H9 (cell line): Measurements from ENCODE around the gene SYT17. TPM values are rescaled to one million over a fixed set of nuclear protein-coding genes. Genes with fewer than 3 reads are reported as not detected.

Experiments used
- DNase-seq: peaks from one replicate; pipeline ENCODE4 v3.0.0-alpha.2; 2017
- H2AFZ ChIP-seq: one replicate; pipeline ENCODE4 v1.6.1; 2013; ENCODE audit warnings: mild to moderate bottlenecking, low read length, control low read depth, moderate library complexity
- H2AK5ac ChIP-seq: 2 replicates; pipeline ENCODE4 v1.6.1; 2013; ENCODE audit warnings: low read length, control low read depth, mixed read lengths; ENCODE audit not compliant: insufficient read length
- H2BK120ac ChIP-seq: one replicate; pipeline ENCODE4 v1.6.1; 2013; ENCODE audit warnings: low read depth, mild to moderate bottlenecking, low read length, control low read depth, inconsistent platforms; ENCODE audit not compliant: poor library complexity, severe bottlenecking
- H2BK12ac ChIP-seq: 2 replicates; pipeline ENCODE4 v1.6.1; 2013; ENCODE audit warnings: low read length, control low read depth, mixed read lengths, low read depth; ENCODE audit not compliant: insufficient read length
- H2BK15ac ChIP-seq: 2 replicates; pipeline ENCODE4 v1.6.1; 2013; ENCODE audit warnings: low read depth, low read length, control low read depth
- H2BK20ac ChIP-seq: one replicate; pipeline ENCODE4 v1.6.1; 2013; ENCODE audit warnings: low read depth, mild to moderate bottlenecking, low read length, control low read depth, inconsistent platforms; ENCODE audit not compliant: poor library complexity, severe bottlenecking
- H2BK5ac ChIP-seq: 2 replicates; pipeline ENCODE4 v1.6.1; 2013; ENCODE audit warnings: low read length, control low read depth, mixed read lengths; ENCODE audit not compliant: insufficient read length
- H3K14ac ChIP-seq: 2 replicates; pipeline ENCODE4 v1.6.1; 2013; ENCODE audit warnings: low read length, control low read depth; ENCODE audit not compliant: insufficient read depth
- H3K18ac ChIP-seq: 2 replicates; pipeline ENCODE4 v1.6.1; 2013; ENCODE audit warnings: low read depth, mild to moderate bottlenecking, mixed read lengths, low read length, control low read depth; ENCODE audit not compliant: insufficient read length
- H3K23ac ChIP-seq: 2 replicates; pipeline ENCODE4 v1.6.1; 2013; ENCODE audit warnings: low read length, control low read depth, mixed read lengths, low read depth; ENCODE audit not compliant: insufficient read length
- H3K23me2 ChIP-seq: 2 replicates; pipeline ENCODE4 v1.6.1; 2013; ENCODE audit warnings: low read depth, mild to moderate bottlenecking, mixed read lengths, low read length, control low read depth; ENCODE audit not compliant: insufficient read length, poor library complexity, severe bottlenecking
- H3K27ac ChIP-seq: 2 replicates; pipeline ENCODE4 v1.5.1; 2013; ENCODE audit warnings: low read length, control low read depth, mixed read lengths, low read depth; ENCODE audit not compliant: insufficient read length
- H3K27me3 ChIP-seq: 2 replicates; pipeline ENCODE4 v1.6.1; 2013; ENCODE audit warnings: low read length, control low read depth, inconsistent platforms; ENCODE audit not compliant: insufficient read depth
- H3K4ac ChIP-seq: 2 replicates; pipeline ENCODE4 v1.6.1; 2013; ENCODE audit warnings: low read depth, mild to moderate bottlenecking, control low read depth, inconsistent platforms, low read length, moderate library complexity
- H3K4me1 ChIP-seq: 2 replicates; pipeline ENCODE4 v1.6.1; 2013; ENCODE audit warnings: low read length, control low read depth, inconsistent platforms; ENCODE audit not compliant: insufficient read depth
- H3K4me2 ChIP-seq: 2 replicates; pipeline ENCODE4 v1.6.1; 2013; ENCODE audit warnings: low read length, control low read depth, mixed read lengths; ENCODE audit not compliant: insufficient read length, insufficient read depth
- H3K56ac ChIP-seq: 2 replicates; pipeline ENCODE4 v1.6.1; 2013; ENCODE audit warnings: low read depth, mild to moderate bottlenecking, mixed read lengths, low read length, control low read depth; ENCODE audit not compliant: insufficient read length
- H3K79me1 ChIP-seq: 2 replicates; pipeline ENCODE4 v1.6.1; 2013; ENCODE audit warnings: low read depth, mild to moderate bottlenecking, moderate library complexity, low read length, control low read depth, inconsistent platforms; ENCODE audit not compliant: insufficient read depth, poor library complexity, severe bottlenecking
- H3K79me2 ChIP-seq: 2 replicates; pipeline ENCODE4 v1.6.1; 2013; ENCODE audit warnings: low read length, control low read depth, inconsistent platforms; ENCODE audit not compliant: insufficient read depth
- H3K9ac ChIP-seq: 2 replicates; pipeline ENCODE4 v1.6.1; 2013; ENCODE audit warnings: low read length, control low read depth, mixed read lengths; ENCODE audit not compliant: insufficient read length; ENCODE audit errors: extremely low read depth
- H3K9me3 ChIP-seq: one replicate; pipeline ENCODE4 v1.6.1; 2013; ENCODE audit warnings: low read depth, low read length, inconsistent platforms; ENCODE audit not compliant: control insufficient read depth
- H3T11ph ChIP-seq: one replicate; pipeline ENCODE4 v1.6.1; 2013; ENCODE audit warnings: mild to moderate bottlenecking, low read length, control low read depth, inconsistent platforms
- H4K20me1 ChIP-seq: one replicate; pipeline ENCODE4 v1.6.1; 2013; ENCODE audit not compliant: control insufficient read depth, insufficient read length, insufficient read depth
- H4K5ac ChIP-seq: 2 replicates; pipeline ENCODE4 v1.6.1; 2013; ENCODE audit warnings: low read depth, mild to moderate bottlenecking, mixed read lengths, low read length, control low read depth; ENCODE audit not compliant: insufficient read length
- H4K8ac ChIP-seq: replicated peaks from 2 replicates; pipeline ENCODE4 v1.6.1; 2013; ENCODE audit warnings: low read length, control low read depth, mixed read lengths, low read depth; ENCODE audit not compliant: insufficient read length
- H4K91ac ChIP-seq: 2 replicates; pipeline ENCODE4 v1.6.1; 2013; ENCODE audit warnings: low read depth, mild to moderate bottlenecking, moderate library complexity, mixed read lengths, low read length, control low read depth; ENCODE audit not compliant: insufficient read length
- H3K27ac Mint-ChIP-seq, 3 experiments: 2 replicates in 2 of 3; 3 replicates in 1 of 3; pipeline ENCODE4 v1.8.0; 2020 to 2021; ENCODE audit warnings: mixed read lengths in 3 of 3, mild to moderate bottlenecking in 1 of 3, moderate library complexity in 1 of 3
- H3K27me3 Mint-ChIP-seq: 2 replicates; pipeline ENCODE4 v1.8.0; 2021; ENCODE audit warnings: low read depth, mild to moderate bottlenecking, moderate library complexity, mixed read lengths
- H3K36me3 Mint-ChIP-seq, 3 experiments: 2 replicates in 2 of 3; 3 replicates in 1 of 3; pipeline ENCODE4 v1.8.0; 2020 to 2021; ENCODE audit warnings: low read depth in 3 of 3, mixed read lengths in 3 of 3; ENCODE audit not compliant: insufficient read depth in 1 of 3
- H3K4me1 Mint-ChIP-seq, 2 experiments: 2 replicates each; pipeline ENCODE4 v1.8.0; 2020; ENCODE audit warnings: mixed read lengths in 2 of 2
- H3K4me3 Mint-ChIP-seq, 2 experiments: 2 replicates in 1 of 2; 3 replicates in 1 of 2; pipeline ENCODE4 v1.8.0; 2020 to 2021; ENCODE audit warnings: mild to moderate bottlenecking in 2 of 2, mixed read lengths in 2 of 2, moderate library complexity in 1 of 2
- H3K9me3 Mint-ChIP-seq, 2 experiments: 2 replicates in 1 of 2; 3 replicates in 1 of 2; pipeline ENCODE4 v1.8.0; 2020; ENCODE audit warnings: mild to moderate bottlenecking in 2 of 2, mixed read lengths in 2 of 2, moderate library complexity in 1 of 2
- CTCF ChIP-seq: fragments of 200-600 bp; sonication (generic); conservative IDR thresholded peaks from 3 replicates; pipeline ENCODE4 v1.8.0; 2021; ENCODE audit warnings: antibody characterized with exemption, mild to moderate bottlenecking
- WGBS: extraction: QIAGEN DNeasy Blood & Tissue Kit; methylation state at CpG from one replicate; pipeline ENCODE4 v1.1.7; 2013; ENCODE audit warnings: missing lambda C conversion rate, low lambda C conversion rate, mixed read lengths; ENCODE audit not compliant: insufficient read length; ENCODE audit errors: extremely low coverage; 5-methylcytosine and 5-hydroxymethylcytosine counted together
- total RNA-seq: library from RNA; stranded (reverse); gene quantifications from 2 replicates; pipeline ENCODE4 v1.2.1, GENCODE V29; 2021

The SYT17 gene
- total RNA-seq, 1 experiment from 2014 or later = 3.0 TPM

- Mint-ChIP-seq H3K4me3 (no peak overlapping the region), H3K27me3 (peaks cover 23% of the 10 kb centered on the region), H3K4me1 (no peaks in the 10 kb centered on the region), H3K36me3 (peaks cover 0 to 2% (median 0%) of the 10 kb centered on the region in 3 experiments; a peak in 1 of 7 replicates), H3K9me3 (peaks cover 6 to 10% of the 10 kb centered on the region in 2 experiments; a peak in 3 of 5 replicates), H3K27ac (no peak overlapping the region)
- Histone ChIP-seq H4K5ac (no peak overlapping the region), H2BK12ac (no peak overlapping the region), H2BK15ac (no peak overlapping the region), H3K79me2 (no peaks in the 10 kb centered on the region), H2BK5ac (no peak overlapping the region), H3K56ac (no peak overlapping the region), H2AK5ac (no peak overlapping the region), H3K23ac (no peak overlapping the region), H3K9me3 (no peaks in the 10 kb centered on the region), H3K23me2 (no peaks in the 10 kb centered on the region), H4K20me1 (no peaks in the 10 kb centered on the region), H4K8ac (no peak overlapping the region), H3K18ac (no peak overlapping the region), H3K79me1 (no peaks in the 10 kb centered on the region), H2BK20ac (no peak overlapping the region), H3K9ac (no peak overlapping the region), H4K91ac (no peak overlapping the region), H2AFZ (no peak overlapping the region), H3K27ac (no peak overlapping the region), H3K4me1 (no peaks in the 10 kb centered on the region; the same call in 1 of the 2 replicates), H3K14ac (no peak overlapping the region), H3K4me2 (no peak overlapping the region), H3T11ph (no peak overlapping the region), H3K27me3 (no peaks in the 10 kb centered on the region), H3K4ac (no peak overlapping the region), H2BK120ac (no peak overlapping the region)
- no CpG with 5 or more reads among the region's 5 CpGs for WGBS
- no peak for DNase-seq
- no peak for TF ChIP-seq CTCF
Measured at GRCh38 chr16:19148189-19148588, 19.9 kb upstream of the SYT17 start.
